ENCODE measurements around the gene MSL1.

MSL1 gene

DNA sequence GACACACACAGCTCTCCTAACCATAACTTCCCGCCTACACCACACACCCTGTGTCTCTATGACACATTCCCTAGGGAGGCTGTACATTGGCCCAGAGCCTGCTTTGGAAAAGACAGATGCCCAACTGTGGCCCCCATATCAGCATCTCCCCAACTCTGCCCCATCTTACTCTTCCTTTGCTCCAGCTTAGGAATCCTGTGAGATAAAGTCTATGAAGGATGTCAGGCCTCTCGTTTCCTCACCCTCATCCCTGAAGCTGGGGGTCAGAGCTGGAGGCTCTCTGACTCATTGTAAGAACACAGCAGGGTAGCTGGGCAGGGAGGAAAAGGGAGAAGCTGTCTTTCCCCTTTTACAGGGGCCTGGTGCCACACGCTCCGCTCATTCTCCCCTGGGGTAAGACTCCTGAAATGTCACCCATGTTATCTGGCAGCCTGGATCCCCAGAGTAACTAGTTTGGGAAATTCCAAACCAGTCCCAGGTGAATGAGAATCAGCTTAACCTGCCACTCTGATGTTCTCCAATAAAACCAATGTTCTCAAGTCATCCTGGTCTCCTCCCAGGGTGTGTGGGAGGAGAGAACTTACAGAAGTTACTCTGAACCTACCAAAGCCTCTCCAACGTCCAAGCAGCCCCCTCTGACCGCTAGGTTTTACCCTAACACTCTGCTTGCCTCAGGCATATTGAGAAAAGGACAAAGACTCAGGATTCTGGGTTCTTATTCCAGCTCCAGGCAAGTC is 58.3 kb downstream of the MSL1 start:
- DNase-seq, result no peak

DNA sequence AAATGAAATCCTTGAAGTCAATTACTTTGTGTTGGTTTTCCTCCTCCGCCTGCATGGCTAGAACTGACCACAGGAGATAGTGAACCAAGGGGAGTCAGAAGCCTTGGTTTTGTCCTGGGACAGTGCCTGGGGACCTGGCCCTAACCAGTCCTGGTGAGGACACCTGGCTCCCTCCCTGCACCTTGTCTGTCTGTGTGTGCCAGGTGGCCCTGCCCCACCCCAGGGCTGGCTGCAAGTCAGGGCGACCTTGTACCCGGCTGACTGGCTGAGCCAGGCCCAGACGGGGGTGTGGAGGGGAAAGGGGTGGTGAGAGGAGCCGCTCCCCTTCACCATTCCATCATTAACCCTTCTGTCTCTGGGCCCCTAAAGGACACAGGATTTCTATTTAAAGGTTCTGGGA is 58.9 kb downstream of the MSL1 start:
- DNase-seq, result no peak

DNA sequence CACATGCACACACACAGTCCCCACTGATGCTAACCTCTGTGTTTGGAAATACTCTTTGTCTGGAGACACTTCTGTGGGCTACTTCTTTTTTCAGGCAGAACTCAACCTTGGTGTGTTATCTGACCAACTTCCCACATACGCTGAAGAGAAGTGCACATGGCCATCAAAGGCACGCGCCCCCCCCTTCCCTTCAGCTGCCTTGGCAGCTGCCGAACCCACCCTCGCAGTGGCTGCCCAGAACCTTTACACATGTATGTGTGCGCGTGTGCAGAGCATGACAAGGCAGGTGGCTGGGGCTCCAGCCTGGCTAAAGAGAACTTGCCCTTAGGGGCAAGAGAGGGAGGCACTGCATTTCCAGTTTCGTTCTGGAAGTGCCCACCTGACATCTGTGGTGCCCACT is 59.4 kb downstream of the MSL1 start:
- no peak for DNase-seq

DNA sequence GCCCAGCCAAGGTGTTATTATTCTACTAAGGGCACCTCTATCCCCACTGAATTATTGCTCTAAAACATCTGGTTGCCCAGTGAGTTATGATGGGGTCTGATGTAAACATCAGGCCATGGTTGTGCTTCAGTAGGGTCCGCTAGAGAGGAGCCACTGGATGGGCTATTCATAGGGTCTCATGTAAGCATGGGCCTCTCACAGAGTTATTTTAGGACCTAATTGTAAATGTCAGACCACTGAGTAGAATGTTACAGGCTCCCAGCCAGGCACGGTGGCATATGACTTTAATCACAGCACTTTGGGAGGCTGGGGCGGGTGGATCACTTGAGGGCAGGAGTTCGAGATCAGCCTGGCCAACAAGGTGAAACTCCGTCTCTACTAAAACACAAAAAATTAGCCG is 60.8 kb downstream of the MSL1 start:
- DNase-seq, result no peak

Measured in stimulated activated CD4-positive, alpha-beta T cell treated with anti-CD3 and anti-CD28 coated beads, Interleukin-4, amount 100 ng/mL, for 4 hours (primary cell).